GM18520 (cell line): ENCODE data around the gene RXRA.
"Not testable (repeated sequence)": the region's sequence is repeated elsewhere in the genome, so short reads cannot be mapped to it uniquely, and the experiment has no call there.

Experiments
- ATAC-seq: cut with Tn5 transposase; IDR thresholded peaks from one replicate; pipeline ENCODE4 v1.9.1; 2021; ENCODE audit not compliant: unreplicated experiment

Gene RXRA

DNA sequence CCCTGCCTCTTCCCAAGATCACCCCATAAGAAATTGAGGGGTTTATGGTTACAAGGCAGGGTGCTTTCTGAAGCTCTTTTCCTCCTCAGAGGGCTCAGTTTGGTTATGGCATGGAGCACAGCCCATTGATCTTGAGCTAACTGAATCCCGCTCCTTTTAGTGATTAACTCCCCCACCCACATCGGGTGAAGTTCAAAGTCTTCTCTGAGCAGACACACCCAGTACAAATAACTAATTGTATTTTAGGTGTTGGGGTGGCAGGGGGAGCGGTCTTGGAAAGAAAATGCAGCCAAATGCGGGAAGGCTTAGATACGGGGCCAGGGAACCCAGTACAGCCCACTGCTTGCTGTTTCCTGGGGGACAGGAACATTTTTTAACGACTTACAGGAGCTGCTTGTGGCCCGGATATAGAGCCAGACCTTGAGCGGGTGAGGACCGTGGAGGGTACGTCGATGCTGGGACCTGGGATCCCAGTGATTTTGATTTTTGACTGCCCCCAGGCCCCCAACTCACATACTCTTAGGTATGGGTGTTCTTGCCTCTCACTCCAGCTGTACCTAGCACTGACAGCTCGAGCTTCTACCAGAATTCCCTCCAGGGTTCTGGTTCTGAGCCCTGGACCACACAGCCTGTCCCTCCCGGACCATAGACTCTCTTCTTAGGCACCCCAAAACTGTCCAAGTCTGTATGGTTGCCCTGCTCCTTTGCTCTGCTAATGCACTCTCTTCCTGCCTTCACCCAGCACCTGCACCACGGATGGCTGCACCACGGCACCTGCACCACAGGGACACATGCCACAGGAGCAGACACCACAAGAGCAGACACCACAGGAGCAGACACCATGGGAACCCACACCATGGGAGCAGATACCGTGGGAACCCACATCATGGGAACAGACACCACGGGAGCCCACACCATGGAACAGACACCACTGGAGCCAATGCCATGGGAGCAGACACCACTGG is 18.3 kb upstream of the RXRA start:
- ATAC-seq, result no peak

DNA sequence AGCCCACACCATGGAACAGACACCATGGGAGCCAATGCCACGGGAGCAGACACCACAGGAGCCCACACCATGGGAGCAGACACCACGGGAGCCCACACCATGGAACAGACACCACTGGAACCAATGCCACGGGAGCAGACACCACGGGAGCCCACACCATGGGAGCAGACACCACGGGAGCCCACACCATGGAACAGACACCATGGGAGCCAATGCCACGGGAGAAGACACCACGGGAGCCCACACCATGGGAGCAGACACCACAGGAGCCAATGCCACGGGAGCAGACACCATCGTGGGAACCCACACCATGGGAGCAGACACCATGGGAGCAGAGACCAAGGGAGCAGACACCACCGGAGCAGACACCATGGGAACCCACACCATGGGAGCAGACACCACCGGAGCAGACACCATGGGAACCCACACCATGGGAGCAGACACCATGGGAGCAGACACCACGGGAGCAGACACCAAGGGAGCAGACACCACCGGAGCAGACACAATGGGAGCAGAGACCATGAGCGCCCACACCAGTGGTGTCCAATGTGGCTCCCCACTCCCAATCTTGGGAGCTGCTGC is 17.5 kb upstream of the RXRA start:
- ATAC-seq, result not testable (repeated sequence)

DNA sequence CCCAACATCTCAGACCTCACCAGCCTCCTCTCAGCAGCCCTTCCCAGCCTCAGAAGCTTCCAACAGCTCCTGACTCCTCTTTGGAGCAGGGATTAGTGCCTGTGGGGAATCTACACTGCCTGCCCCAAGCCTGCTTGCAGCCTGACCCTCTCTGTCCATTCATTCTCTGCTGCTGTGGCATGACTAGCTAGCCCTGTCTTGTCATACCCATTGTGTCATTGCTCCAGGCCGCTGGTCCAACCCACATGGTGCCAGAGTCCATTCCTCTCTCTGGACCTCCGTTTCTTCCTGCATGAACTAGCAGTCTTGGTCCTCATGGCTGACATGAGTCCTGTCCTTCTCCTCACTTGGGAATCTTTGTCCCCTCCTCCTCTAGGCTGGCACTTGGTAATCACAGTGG is 12.8 kb upstream of the RXRA start:
- ATAC-seq, result no peak

DNA sequence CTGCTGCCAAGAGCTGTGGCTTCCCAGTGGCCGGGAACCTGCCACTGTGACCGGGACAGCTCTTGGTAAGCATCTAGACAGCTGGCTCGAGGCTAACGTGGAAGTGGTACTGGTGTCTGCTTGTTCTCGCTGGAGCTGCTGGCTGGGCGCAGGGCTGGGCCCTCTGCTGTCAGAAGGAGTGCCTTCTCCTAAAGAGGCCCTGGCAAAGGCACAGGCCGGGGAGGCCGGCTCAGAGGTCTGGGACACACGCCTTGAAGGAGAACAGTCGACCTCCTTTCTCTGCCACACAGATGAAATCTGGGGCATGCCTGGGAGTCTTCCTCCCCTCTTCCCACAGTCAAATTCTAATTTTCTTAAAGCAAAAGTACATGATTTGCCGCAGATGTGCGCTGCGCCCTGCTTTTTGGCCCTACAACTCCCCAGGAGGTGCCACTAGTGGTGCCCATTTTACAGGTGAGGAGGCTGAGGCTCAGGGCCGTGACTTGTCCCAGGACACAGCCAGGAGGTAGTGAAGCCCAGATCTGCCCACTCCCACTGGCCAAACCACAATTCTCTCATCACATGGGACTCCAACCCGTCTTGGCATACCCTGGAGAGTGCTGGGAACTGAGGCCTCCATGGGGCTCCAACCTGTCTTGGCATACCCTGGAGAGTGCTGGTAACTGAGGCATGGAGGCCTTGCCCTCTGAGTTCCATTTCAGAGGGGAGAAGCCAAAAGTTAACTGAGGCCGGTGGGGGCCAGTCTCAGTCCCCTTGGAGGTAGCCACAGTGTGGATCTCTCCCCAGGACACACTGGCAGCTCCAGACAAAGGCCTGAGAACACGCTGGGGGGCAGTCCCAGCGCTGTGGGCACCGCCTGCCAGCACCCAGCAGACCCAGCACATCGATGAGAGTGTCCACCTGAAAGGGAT is 12.0 kb upstream of the RXRA start:
- no peak for ATAC-seq

DNA sequence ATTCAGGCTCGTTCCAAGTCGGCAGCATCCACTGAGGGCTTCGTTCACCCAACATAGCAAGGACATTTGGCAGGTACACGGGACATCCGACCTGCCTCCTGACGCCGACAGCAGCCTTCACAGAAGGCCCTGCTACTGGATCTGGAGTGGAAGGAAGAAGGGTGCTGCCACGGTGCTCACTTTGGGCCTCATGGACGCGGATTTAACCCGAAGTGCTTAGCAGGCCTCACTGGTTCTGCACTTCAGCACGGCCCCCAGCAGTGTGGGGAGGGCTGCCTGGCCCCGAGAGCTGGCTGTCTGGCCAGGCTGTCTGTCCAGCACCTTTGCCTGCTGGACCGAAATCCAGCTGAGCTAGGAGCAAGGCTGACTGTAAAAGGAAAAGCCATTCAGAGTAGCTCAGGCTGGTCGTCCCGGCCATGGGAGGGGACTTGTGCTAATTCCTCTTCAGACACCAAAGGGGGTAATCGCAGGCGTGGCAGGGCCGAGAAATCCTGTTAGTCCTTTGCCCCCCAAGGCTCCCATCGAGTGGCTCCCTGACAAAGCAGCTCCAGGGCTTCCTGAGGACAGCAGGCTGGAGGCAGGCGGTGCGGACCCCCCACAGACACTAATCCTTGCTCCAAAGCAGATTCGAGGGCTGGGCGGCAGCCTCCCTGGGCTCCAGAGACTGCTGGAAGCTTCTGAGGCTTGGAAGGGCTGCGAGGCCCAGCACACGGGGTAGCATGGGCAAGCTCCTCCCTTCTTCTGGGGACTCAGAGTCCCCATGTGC is 11.1 kb upstream of the RXRA start:
- no peak for ATAC-seq

DNA sequence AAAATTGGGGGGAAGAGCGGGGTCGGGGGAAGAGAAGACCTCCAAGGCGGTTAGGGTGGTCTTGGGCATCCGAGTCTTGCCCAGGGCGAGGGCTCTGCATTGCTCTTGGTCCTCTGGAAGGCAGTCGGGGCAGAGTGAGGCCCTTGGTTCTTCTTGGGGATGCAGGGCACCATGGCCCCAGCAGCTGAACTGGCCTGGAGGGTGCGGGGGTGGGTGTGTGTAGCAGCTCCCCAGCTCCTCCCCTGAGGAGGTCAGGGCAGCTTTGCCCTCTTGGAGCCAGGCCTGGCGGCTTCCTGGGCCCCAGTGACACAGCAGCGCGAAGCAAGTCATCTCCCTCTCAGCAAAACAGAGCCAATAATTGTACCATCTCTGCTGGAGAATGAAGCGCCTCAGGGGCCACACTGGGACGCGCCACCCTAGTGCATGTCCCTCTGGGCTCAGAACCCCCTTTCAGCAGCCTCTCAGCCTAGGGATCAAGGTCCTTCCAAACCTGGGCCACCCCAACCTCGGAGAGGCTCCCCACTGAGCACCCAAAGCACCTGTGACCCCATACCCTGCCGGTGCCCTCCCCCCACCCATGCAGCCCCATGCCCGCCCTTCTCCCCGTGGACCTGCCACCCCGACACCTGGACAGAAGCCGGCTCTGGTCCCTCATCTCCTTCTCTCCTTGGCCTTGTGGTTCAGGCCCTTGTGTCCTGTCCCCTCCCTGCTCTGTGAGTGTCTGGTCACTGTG is 10.4 kb upstream of the RXRA start:
- no peak for ATAC-seq

DNA sequence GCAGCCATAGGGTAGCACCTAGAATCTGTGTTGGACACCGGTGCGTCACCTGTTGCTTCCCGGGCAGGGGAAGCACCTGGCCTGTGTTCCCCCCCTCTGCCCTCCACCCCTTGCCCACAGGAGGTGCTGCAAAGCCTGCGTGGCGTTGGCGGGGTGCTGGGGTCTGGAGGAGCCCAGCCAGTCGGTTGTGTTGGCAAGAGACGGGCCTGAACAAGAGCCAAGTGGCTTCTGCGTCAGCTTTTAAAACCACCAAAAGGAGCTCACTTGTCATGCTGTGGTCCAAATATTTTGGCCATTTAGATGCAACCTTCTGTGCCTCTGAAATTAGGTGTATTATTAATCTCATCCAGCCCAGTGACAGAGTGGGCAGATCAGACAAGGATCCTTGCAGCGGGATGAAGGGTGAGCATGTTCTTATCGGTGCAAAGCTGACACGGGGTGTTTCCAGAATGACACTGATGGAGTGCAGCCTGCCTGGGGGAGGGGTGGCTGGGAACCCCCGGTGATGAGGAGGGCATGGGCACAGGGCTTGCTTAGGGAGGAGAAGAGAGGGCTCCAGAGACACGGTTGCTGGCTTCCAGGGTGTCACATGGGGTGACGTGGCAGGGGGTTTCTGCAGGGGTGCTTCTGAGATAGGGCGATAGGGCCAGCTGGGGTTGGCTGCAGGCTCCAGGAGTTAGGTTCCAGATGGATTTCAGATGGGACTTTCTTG is 9.7 kb upstream of the RXRA start:
- ATAC-seq, result no peak

DNA sequence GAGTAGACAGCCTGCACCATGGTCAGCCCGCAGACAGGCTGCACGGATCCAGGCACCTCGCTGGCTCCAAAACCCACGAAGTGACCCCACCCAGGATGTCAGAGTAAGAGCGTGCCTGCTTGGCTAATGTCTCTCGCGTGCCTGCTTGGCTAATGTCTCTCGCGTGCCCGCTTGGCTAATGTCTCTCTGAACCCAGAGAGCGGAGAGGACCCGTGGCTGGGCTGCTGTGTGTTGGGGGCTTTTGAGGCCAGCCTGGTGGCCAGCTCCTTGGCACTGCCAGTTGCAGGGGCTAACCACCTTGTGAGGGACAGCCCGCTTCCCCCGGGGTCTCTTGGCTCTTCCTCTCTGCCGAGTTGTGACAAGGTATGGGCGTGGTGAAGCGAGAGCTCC is 8.9 kb upstream of the RXRA start:
- ATAC-seq, result no peak

DNA sequence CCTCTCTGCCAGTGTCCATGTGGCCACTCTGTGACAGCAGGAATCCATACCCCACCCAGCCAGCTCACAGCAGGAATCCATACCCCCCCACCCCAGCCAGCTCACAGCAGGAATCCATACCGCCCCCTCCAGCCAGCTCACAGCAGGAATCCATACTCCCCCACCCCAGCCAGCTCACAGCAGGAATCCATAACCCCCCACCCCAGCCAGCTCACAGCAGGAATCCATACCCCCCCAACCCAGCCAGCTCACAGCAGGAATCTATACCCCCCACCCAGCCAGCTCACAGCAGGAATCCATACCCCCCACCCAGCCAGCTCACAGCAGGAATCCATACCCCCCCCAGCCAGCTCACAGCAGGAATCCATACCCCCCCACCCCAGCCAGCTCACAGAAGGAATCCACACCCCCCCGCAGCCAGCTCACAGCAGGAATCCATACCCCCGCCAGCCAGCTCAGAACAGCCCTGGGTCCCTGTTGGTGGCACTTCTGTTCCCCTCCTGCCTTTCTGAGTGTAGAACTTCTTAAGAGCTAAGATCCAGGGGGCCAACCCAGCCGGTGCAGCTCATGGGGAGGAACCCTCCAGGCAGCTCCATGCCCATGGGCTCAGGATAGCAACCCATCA is 8.4 kb upstream of the RXRA start:
- ATAC-seq, result no peak

DNA sequence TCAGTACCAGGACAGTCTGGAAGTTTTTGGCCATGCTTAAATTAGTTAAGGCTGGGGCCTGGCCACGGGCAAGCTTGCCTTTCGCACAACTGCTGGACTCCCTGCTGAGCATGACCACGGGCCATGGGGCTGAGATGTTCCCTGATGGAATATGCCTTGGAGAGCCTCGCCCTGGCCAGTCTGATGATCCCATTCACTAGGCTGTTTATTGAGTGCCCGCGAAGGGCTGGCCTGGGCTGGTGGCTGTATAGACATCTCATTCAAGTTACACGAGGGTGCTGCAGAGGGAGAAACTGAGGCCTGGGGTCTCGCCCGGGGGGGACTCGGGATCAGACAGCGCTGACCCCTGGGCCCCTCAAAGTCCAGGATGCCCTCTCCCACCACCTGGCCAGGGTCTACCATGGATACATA is 7.8 kb upstream of the RXRA start:
- no peak for ATAC-seq

DNA sequence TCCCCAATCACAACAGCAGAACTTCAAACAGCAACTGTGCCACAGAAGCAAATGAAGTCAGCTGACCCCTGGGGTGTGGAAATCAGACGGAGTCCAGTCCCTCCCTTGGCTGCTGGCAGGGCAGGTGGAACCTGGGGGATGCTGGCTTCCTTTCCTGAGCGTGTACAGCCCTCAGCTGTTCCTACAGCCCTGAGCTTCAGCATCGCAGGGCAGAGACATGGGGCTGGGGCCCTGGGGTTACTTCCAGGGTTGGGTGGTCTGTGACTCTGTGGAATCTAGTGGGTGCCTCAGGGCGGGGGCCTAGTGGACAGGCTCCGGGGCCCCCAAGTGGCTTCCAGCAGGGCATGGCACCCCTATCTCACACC is 7.3 kb upstream of the RXRA start:
- no peak for ATAC-seq

DNA sequence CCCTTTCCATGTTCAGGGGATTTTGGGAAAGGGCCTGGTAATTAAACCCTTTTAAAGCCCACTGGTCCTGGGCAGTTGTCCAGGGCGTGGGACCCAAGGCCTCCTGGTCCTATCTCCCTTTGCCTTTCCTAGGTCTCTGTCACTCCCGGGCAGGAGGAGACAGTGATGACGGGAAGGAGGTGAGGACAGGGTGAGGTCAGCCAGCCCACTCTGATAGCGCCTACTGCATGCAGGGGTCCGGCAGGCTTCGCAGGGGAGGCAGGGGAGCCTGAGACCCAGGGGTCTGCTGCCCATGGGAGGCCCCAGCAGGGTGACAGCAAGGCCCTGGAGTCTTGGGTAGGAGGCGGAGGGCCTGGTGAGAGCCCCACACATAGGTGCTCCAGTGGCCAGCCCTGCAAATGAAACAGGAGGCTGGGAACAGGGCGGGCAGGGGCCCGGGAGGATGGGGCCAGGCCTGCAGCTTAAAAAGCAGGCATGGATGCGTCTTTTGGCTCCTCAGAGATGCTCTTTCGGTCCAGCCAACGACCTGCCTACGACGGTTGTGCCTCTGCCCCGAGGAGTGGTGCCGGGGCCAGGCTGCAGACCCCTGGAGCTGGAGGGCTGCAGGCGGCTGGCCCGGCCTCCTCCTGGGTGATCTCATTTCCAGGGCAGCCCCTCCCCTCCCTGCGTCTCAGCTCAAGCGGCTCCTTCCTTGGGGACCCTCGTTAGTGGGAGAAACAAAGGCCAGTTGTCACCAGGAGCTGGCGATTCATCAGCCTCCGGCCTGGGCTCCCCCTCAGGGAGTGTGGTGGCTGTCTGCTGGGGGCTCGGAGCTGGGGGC is 6.7 kb upstream of the RXRA start:
- ATAC-seq, result no peak

DNA sequence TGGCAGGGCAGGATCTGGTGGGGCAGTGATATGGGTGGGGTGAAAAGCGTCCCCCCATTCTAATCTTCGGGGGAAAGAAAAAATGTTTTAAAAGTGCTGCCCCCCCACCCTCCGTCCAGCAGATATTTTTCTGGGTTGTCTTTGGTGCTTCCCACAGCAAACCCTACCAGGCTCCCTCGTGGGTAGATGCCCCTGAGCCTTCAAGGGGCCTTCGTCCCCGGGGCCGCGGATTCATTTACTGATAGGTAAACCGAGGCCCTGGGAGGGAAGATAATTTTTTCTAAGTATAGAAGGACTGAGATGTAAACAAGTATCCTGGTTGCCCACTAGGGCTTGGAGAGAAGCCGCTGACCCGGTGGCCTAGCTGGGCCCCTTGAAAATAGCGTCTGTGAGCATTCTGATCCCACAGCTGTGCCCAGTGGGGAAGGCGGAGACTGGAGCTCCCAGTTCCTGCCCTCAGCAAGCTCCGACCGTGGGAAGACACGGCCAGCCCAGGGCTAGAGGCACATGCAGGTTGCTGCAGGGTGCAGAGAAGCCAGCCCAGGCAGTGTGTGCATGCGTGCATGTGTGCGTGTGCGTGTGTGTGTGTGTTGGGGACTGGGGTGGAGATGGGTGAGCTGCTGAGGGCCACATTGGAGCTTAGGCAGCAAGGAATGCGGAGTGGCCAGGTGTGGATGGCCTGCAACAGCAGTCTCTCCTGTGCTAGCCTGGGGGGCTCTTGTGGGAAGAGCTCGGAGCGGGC is 6.0 kb upstream of the RXRA start:
- no peak for ATAC-seq

DNA sequence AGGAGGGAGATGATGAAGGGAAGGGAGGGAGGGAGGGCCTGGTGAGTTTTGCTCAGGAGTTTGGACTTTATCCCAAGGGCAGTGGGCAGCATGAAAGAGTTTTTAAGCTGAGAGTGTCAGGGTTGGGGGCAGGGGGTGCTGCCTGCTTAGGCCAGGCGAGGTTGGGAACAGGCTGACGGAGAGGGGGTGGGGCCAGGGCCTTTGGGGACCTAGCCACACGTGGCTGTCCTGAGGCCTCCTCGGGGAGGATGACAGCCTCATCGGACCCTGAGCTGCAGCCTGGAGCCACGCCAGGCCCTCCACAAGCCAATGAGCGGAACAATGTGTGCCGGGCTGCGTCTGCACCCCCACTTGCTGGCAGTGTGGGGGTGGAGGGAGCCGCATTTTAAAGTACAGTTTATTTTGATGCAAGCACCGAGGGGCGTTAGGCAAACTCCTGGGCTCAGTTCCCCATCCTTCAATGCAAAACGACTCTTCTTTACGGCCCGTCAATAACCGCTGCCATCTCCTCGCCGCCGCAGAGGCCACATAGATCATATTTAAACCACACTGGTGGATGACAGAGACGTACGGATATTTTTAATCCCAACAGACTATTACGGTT is 5.3 kb upstream of the RXRA start:
- no peak for ATAC-seq

DNA sequence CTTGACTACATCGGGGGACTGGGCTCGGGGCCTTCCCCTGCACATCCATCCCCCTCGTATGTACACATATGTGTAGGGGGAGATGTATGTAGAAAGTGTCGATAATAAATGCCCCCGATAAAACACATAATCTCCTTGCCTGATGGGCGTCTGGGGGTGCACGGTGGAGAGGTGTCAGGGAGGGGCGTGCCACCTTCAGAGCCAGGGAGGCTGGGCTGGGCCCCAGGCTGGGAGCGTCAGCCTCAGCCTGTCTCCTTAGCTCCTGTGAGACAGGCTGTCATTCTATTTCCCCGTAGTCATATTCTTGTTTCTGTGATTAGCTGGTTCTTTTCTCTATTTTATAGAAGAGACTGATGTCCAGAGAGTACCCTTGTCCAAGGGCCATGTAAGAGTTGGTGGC is 4.7 kb upstream of the RXRA start:
- ATAC-seq, result no peak

DNA sequence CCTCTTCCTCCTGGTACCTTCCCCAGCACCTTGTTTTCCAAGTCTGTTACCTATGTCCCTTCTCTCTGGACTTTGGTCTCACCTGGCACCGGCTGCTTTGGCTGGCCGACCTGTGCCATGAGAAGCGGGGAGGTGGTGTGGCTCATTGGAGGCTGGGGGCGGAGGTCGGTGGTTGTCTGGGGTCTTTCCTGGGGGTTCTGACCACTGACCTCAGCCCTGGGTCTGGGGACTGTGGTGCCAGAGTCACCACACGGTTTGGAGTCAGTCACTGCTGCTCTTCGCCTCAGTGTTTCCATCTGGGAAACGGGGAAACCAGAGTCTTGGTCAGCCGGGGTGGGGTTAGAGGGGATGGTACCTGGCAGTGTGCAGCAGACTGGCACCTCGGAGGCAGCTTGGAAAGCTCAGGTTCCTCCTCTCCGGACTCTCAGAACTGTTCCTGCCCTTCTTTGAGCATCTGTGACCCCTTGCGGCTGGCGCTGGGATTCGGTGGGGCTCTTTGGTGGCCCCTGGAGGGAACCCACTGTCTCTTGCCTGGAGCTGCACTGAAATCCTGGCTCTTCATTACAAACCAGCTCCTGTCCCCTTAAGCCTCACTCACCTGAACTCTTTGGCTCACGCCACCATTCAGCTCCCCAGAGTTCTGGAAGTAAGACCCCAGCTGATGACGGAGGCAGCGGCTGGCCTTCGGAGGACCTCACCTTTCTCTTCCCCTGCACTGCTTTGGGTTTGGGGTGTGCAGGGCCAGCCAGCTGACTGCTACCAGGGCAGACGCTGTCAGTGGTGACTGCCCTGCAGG is 4.1 kb upstream of the RXRA start:
- no peak for ATAC-seq
